HEK293 (cell line): ENCODE measurements around the gene MSMP.

ENCODE experiments used
- PBX3 ChIP-seq: sonication (generic); formaldehyde crosslinking; IDR thresholded peaks from 2 replicates; pipeline ENCODE4 v1.8.1; 2022; ENCODE audit warnings: mild to moderate bottlenecking, moderate library complexity, missing genetic modification reagents
- ZNF473 ChIP-seq: fragments of 450-650 bp; formaldehyde crosslinking; IDR thresholded peaks from 2 replicates; pipeline ENCODE4 v1.5.1; 2017; ENCODE audit warnings: missing biosample characterization, missing genetic modification characterization
- TF ChIP-seq, protein P1 (sequence below): fragments of 450-650 bp; formaldehyde crosslinking; IDR thresholded peaks from 2 replicates; pipeline ENCODE4 v1.5.1; 2016; ENCODE audit warnings: missing biosample characterization, missing genetic modification characterization

- TF ChIP-seq, protein P1, sequence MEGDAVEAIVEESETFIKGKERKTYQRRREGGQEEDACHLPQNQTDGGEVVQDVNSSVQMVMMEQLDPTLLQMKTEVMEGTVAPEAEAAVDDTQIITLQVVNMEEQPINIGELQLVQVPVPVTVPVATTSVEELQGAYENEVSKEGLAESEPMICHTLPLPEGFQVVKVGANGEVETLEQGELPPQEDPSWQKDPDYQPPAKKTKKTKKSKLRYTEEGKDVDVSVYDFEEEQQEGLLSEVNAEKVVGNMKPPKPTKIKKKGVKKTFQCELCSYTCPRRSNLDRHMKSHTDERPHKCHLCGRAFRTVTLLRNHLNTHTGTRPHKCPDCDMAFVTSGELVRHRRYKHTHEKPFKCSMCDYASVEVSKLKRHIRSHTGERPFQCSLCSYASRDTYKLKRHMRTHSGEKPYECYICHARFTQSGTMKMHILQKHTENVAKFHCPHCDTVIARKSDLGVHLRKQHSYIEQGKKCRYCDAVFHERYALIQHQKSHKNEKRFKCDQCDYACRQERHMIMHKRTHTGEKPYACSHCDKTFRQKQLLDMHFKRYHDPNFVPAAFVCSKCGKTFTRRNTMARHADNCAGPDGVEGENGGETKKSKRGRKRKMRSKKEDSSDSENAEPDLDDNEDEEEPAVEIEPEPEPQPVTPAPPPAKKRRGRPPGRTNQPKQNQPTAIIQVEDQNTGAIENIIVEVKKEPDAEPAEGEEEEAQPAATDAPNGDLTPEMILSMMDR (tag by site-specific recombination), result no peak
- TF ChIP-seq ZNF473 (tag by site-specific recombination) (no peak), PBX3 (no peak)
Measured at GRCh38 chr9:35738924-35739323, 15.2 kb downstream of the MSMP start.
